Right renal pelvis (tissue), 4 donors: ENCODE measurements around the gene TTC7B. TPM values are rescaled to one million over a fixed set of nuclear protein-coding genes. Genes with fewer than 3 reads are reported as not detected.

ENCODE experiments used
- polyA plus RNA-seq, 4 donors: library from polyadenylated mRNA; unstranded; fragments of 120-200 nt; gene quantifications; one replicate each; pipeline ENCODE4 v1.2.1, GENCODE V29; 2013; ENCODE audit not compliant: insufficient read length in 4 of 4

TTC7B gene
- polyA plus RNA-seq, 4 donors, result 45.5 to 56.3 (median 47.5) TPM

Other genes starting within 250 kb of the TTC7B start
- gene RPS6KA5, start 244.2 kb upstream of the TTC7B start, polyA plus RNA-seq, result 1 to 10 TPM; 6.8 to 8.8 (median 7.8) TPM